SH-SY5Y (cell line): ENCODE data around the gene RND3.

Experiments used
- GATA2 ChIP-seq: IDR thresholded peaks from 2 replicates; pipeline ENCODE4 v1.6.1; 2011; ENCODE audit warnings: mild to moderate bottlenecking, low read depth, low read length
- GATA3 ChIP-seq: IDR thresholded peaks from 2 replicates; pipeline ENCODE4 v1.6.1; 2011; ENCODE audit warnings: low read depth, mild to moderate bottlenecking, low read length, moderate library complexity

DNA sequence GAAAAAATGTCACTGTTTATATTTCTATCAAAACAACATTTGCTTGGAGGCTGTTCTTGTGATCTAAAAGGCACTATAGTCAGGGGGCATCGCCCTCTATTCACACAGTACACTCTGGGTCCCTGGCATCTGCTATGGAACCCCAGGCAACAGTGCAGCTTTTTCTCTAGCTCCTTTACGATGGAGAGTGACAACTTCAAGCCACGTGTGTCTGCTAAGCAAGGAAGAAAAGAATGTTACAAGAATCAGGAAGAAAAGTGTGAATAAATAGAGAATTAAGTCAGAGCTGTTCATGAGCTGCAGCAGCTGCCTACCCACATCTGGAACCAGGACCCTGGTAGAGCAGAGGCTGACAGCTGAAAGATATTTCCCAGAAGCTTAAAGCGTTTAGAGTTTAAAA lies 11.2 kb downstream of the RND3 start:
- TF ChIP-seq GATA3 (no peak), GATA2 (no peak)
